Transverse colon (tissue), 4 donors: ENCODE results near the gene FYCO1.

Experiments used
- CTCF ChIP-seq, 5 experiments: fragments of 200-600 bp in 3 of 5; fragments of 450-650 bp in 2 of 5; sonication (generic) in 3 of 5; IDR thresholded peaks; 1 replicate in 2 of 5; 2 replicates in 3 of 5; pipeline ENCODE4 v1.5.1; 2016 to 2017; ENCODE audit warnings: antibody characterized with exemption in 5 of 5, inconsistent platforms in 3 of 5, mild to moderate bottlenecking in 2 of 5, moderate library complexity in 1 of 5
- POLR2A ChIP-seq: fragments of 450-650 bp; IDR thresholded peaks from one replicate; pipeline ENCODE4 v1.6.1; 2016; ENCODE audit warnings: antibody characterized with exemption, mild to moderate bottlenecking, moderate library complexity
- POLR2AphosphoS5 ChIP-seq, 3 donors: sonication (generic); formaldehyde crosslinking; IDR thresholded peaks; one replicate each; pipeline ENCODE4 v1.6.1; 2016; ENCODE audit warnings: antibody characterized with exemption in 3 of 3

DNA sequence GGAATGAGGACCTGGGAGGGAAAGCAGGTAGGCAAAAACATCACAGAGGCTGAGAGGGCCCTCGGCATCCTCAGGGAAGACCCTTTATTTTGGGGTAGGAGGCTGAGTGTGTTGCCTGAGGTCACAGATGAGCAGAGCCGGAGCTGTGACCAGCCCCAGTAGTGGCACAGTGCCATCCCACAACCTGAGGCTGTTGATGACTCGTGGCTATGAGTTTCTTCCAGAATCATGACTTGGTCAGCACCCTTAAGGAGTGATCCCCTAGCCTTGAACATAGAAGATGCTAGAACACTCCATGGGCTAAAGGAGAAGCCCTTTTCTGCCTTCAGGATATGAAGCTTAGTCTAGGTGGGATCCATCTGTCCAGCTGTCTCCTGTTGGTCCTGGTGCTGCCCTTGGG is 71.9 kb downstream of the FYCO1 start:
- no peak for TF ChIP-seq POLR2A
- no peak for TF ChIP-seq CTCF (IDR thresholded peaks at IDR 0.05)
- TF ChIP-seq POLR2AphosphoS5 (IDR thresholded peaks at IDR 0.05), result no peak
